ACHN (cell line): ENCODE results near the gene NDP.
A peak's percentile ranks its signal among the peaks of the same experiment; 100 is the strongest.

Experiments
- DNase-seq: peaks from one replicate; pipeline ENCODE4 v3.0.0-alpha.2; 2015
- in situ Hi-C: cut with HindIII; loops from 2 replicates; pipeline ENCODE4 v1.10.0; 2017; ENCODE audit warnings: low sequenced_read_pairs, low pct_ligation_motif_present, low pct_unique_long_range_greater_than_20kb

The NDP gene, protein sequence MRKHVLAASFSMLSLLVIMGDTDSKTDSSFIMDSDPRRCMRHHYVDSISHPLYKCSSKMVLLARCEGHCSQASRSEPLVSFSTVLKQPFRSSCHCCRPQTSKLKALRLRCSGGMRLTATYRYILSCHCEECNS

DNA sequence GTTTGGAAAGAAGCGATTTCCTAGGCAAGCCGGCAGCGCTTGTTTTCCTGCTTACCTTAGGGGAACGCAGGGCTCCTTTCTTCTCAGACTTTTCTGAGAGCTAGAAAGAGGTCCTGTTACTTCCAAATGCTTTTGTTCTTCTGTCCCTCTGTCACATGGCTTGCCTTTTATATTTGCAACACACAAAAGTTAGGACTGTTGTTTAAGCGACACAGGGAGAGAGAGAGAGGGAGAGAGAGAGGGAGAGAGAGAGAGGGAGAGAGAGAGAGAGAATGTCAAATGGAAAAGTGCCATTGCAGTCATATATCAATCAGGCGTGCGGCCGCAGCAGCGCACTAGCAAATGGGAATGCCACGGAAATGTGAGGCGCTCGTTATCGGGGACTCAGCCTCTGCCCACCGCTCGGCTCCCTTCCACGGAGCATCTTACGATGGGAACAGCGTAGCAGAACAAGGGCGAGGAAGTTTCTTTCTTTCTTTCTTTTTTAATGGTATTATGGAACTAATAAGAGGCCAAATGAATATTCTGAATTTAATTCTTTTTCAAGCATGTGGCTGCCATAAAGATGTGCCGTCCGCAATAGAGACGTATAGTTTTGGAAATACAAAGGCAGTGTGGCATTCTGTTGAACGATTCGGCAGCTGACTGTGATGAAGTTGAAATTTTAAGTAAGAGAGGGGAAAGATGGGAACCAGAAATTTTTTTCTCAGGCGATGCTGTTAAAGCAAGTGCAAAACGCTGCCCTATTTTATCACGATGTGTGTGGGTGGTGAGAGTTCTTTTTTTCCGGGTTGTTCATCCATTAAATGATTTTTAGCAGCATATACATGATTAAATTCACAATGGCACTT is at the start of gene NDP:
NDP (minus strand) TSS at position 142 of the 851 bp plus-strand sequence. CDS start 14,745 bp downstream, outside the sequence.
- no peak for DNase-seq
- in situ Hi-C loops, result no loop called here

DNA sequence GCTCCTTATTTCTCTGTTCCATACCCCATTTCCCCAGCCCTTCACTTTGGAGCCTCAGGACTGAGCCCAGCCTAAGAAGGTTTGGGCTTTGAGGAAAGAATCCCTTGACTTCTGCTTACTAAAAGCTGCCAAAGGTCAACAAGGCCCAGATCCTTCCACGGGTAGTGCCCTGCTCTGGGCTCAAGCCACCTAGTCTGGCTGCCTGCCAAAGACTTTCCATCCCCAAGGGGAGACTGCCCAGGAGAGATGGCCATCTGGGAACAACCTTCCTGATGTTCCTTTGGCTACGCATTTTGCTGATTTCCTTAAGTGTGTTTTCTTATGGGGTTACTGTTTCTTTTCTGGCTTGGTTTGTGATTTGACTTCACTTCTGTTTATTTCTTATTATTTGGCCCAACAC is 49.8 kb upstream of the NDP start:
- in situ Hi-C loops, result no loop called here
- DNase-seq, result no peak

DNA sequence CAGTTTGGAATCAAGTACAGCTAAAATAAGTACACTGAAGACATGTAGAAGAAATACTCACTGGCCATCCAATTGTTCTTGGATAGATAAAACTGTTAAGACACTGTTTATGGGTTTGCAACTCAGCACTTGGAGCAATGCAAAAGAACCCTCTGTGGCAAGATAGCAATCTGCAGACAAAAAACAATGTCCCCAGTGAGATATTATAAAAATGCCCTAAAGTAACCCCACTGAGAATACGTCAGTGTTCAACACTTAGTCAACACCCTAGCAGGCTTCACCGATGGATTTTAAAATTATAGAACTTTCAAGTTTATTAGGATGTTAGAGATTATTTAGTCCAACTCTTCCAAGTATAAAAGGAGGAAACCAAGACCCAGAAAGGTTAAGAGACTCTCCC is 47.5 kb upstream of the NDP start:
- DNase-seq, result no peak
- in situ Hi-C loops, result no loop called here

DNA sequence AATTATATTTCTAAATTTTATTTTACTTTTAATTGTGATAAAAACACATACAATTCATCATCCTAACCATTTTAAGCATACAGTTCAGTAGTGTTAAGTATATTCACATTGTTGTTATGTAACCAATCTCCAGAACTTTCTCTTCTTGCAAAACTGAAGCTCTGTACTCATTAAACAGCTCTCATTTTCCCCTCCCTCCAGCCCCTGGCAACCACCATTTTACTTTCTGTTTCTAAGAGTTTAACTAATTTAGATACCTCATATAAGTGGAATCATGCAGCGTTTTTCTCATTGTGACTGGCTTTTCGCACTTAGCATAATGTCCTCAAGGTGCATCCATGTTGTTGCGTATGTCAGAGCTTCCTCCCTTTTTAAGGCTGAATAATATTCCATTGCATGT is 46.7 kb upstream of the NDP start:
- in situ Hi-C loops, result no loop called here
- DNase-seq, result no peak

DNA sequence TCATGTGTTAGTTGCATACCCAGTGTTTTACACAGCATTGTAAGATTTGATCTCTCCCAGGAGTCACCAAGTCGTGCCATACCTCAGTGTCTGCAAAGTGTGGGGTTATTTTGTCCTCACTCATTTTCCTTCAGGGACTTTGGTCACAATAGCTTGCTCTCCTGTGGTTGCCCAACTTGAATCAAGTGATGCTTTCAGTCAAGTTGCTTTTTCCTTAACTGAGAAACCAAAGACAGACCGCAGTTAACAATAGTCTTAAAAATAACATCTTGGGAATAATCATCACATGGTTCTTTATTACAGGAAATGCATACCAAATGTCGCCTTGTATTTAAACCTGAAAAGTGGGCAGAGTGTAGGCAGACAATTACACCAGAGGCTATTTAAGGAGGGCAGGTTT is 44.5 kb upstream of the NDP start:
- in situ Hi-C loops, result no loop called here
- DNase-seq, result no peak

DNA sequence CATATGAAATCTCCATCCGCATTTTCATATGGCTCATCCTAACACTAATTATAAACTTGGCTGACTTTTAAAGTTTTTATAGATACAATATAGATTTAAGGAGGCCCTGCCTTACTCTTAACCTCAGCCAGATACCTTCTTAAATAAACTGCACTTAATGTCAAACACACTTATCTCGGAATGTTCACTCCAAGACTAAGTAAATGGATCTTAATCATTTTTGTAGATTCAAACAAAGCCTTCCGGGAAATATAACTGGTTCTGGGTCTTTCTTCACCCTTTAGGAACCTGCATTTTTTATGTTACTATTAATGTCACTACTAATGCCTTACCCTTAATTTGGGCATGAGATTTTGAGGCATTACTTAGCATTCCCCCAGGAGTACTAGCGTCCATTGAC is 43.7 kb upstream of the NDP start:
- no peak for DNase-seq
- in situ Hi-C loops, result no loop called here

DNA sequence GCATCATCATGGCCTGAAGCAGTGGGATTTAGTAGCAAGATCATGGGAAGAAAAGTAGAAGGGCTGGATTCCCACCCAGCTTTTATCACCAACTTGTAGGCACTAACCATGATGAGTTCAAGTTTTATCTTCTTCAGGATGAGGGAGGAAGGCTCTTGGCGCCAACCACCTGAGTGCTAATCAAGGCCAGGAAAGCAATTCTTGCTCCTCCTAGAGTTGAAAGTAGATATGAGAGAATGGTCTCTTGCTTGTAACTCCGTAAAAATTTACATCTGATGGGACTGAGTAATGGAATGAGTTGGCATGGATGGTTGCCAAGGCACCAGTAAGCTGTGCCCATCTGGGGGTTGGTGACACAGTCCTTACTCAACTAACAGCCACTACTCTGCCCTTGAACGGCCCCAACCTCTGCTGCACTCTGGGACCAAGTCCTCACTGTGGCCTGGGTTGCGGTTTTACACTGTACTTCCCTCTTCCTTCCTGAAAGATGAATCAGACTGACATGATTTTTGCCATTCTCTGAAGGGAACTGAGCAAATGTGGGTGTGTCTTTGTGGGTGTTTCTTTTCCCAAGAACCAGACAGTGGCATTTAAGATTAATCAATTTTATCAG is 39.4 kb upstream of the NDP start:
- in situ Hi-C loops, result no loop called here
- DNase-seq, result peak; percentile 85

DNA sequence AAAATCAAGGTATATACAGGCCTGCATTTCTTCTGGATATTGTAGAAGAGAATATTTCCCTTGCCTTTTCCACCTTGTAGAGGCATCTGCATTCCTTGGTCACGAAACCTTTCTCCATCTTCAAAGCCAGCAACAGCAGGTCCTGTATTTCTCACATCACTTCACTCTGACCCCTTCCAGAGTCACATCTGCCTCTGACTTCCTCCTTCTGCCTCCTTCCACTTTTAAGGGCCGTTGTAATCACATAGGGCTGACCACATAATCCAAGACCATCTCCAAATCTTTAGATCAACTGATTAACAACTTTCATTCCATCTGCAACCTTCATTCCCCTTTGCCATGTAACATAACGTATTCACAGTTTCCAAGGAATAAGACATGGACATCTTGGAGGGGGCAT is 38.3 kb upstream of the NDP start:
- in situ Hi-C loops, result no loop called here
- no peak for DNase-seq

DNA sequence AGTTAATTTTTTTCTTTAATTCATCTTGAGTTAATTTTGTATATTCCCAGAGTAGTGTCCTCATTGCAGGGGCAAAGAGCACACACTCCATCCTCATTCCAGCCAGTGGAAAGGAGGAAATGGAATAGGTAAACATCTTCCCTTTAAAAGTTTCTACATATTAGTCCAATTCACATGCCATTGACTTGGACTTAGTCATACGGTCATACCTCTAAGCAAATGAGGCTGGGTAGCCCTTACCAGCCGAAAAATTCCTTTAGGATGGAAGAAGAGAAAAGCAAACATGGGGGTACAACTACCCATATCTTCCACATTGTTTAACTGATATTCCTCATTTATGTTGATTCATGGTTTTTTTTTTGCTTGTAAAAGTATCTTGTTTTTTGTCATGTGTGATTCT is 37.4 kb upstream of the NDP start:
- no peak for DNase-seq
- in situ Hi-C loops, result no loop called here

DNA sequence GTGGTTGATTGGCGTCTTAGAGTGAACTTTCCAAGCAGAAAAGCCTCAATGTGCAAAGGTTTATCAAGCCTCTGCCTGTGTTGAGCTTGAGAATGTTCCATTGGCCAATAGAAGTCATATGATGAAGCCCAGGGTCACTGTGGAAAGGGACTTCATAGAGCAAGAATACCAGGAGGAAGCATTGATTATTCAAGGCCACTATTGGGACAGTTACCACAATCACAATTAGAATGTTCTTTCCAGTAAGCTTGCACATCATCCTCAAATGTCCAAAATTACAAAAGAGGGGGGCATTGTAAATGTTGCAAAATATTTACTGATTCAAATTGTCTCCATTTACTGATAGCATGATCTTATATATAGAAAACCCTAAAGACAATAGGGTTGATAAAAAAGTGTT is 32.9 kb upstream of the NDP start:
- in situ Hi-C loops, result no loop called here
- no peak for DNase-seq

DNA sequence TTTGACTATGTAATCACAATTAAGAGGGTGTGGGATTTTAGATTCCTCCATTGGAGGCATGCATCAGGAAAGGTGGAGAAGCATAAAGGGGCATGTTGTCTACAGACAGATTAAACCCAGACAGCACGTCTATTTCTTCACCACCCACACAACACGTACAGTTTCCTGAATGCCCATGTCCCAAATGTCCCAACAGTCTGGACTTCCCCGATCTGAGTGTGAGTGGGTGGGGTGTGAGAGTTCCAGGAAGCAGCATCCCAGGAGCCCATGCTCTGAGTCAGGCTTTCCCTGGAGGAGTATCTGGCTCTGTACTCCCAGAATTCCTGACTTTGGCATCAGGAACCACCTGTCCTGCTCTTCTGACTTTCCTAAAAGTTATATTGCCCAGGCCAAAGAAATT is 30.8 kb upstream of the NDP start:
- in situ Hi-C loops, result no loop called here

DNA sequence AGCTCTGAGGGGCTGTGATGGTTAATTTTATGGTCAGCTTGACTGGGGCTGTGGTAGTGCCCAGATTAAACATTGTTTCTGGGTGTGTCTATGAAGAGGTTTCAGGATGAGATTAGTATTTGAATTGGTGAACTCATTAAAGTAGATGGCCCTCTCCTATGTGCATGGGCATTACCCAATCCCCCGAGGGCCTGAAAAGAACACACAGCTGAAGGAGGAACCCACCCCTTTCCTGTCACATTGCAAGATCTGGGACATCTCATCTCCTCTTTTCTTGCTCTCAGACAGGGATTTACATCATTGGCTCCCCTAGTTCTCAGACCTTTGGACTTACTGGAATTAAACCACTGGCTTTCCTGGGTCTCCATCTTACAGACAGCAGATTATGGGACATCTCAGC is 29.4 kb upstream of the NDP start:
- no peak for DNase-seq
- in situ Hi-C loops, result no loop called here

More for the DNA sequence above, 30.8 kb upstream of the NDP start:
- DNase-seq, result no peak

DNA sequence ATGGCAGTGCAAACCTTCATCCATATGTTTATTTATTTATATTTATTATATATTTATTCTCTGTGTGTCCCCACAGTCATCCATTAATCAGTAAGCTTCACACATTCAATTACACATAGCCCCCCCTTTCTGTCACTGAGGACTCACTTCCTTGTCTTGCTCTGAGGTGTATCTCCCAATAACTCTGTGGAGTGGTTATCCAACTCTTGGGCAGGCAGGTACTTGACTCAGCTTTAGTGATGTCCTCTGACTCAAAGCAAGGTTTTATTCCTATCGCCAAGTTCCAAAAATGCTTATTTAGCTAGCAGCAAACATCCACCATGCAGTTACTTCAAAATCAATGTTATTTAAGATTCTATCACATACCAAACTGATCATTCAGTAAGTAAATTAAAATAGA is 25.2 kb upstream of the NDP start:
- in situ Hi-C loops, result no loop called here
- no peak for DNase-seq

DNA sequence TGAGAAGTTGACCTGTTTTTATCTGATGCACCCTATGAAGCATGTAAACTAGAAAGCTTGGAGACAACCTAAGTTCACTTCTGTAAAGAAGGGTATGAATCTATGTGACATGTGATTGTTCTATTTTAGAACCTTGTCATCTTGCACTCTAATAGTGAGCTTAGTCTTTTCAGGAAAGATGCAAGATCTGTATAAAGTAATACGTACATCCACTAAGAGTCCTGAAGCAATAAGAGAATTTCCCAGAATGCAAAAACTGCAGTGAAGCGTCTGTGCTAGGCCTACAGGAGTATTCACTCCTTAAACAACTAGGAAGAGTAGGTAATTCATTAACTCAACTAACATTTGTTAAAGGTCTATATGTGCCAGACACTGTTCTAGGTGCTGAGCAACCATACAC is 23.3 kb upstream of the NDP start:
- in situ Hi-C loops, result no loop called here
- no peak for DNase-seq

DNA sequence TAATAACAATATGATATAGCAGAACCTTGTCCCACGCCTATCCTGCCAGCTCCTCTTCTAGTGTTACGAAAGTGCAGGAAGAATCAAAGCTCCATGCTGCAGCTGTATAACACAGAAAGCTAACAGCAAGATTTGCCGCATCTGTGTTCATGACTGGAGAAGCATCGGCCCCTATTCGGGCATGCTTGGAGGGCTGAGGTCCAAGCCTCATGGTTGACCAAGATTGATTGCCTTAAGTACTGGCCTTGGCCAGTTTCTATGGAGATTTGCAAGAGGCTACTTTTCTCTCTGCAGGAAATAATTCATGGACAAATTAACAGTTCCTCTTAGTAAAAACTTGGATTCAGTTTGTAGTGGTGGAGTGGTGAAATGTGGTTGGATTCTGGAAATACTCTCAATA is 12.9 kb upstream of the NDP start:
- DNase-seq, result no peak
- in situ Hi-C loops, result no loop called here

DNA sequence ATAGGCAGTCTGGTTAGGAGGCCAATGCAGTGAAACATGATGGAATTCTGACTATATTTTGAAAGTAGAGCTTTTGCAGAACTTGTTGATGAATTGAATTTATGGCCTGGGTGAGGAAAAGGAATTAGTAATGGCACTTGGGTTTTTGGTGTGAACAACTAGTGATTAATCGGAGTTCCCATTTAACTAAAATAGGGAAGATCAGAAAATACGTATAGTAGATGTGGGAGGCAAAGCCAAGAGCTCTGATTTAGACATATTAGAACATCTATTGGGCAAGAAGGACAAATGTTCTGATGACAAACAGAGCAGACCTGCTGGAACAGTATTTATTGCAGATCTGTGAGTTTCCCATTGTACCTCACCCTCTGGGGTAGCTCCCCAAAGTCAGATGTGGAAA is 12.3 kb upstream of the NDP start:
- in situ Hi-C loops, result no loop called here
- DNase-seq, result no peak

DNA sequence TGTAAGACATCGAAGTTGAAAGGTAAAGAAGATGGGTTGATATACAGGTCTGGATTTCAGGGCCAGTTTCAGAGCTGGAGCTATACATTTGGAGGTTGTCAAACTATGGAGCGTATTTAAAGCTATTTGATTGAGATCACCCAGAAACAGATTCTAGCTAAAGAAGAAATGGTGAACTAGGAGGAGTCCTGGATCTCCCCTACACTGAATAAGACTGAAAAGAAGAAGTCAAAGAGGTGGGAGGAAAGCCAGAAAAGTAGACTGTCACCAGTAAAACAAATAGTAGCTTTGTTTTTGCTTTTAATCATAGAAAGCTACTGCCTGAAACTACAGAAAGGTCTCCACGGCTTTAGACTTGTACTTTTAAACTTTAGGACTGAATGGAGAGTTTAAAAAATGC is 5.0 kb upstream of the NDP start:
- no peak for DNase-seq
- in situ Hi-C loops, result no loop called here

DNA sequence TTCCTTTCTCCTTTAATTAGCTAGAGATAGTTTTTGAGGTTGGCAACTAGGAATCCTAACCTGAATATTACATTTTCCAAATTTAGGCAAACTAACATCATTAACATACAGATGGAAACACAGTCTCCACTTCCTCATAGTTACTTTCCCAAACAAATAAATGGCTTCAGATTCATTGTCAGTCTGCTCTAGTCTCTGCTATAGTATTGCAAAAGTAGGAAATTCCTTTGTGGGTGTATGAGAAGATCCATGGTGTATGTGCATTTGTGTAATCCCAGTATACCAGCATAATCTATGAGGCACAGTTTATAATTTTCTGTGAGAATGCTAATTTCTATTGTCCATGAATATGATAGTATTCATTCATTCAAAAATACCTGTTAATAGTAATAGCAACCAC is 3.0 kb upstream of the NDP start:
- DNase-seq, result no peak
- in situ Hi-C loops, result no loop called here

DNA sequence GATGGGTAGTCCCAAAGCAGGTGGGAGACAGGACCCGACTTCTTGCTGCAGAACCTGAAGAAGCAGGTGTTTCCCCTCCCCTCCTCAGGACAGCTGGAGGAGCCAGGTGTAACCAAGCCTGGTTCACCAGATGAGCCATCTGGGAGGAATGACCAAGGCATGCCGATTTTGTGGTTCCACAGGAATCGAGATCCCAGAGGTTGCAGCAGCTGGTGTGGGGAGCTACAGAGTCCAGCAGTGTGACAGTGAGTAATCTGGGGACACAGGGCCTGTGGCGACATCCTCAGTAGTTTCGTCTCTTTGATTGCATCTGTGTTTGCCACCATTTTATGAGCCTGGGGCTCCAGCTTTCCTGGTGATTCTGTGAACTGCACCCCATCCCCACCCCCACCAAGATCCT is 2.6 kb upstream of the NDP start:
- no peak for DNase-seq
- in situ Hi-C loops, result no loop called here
